IPS DF 4.7 (cell line): ENCODE data around the gene SIGMAR1.

ENCODE experiments used
- DNase-seq: peaks from one replicate; pipeline ENCODE4 v3.0.0-alpha.2; 2013; ENCODE audit warnings: low spot score; ENCODE audit errors: extremely low read depth

SIGMAR1 gene

GRCh38 chr9:34637356-34638137 is at the start of gene SIGMAR1:
SIGMAR1 (minus strand) TSS chr9:34637787; CDS start chr9:34637697, 90 bp downstream.
- peak; percentile 69 for DNase-seq

GRCh38 chr9:34686732-34687131 is 49.1 kb upstream of the SIGMAR1 start:
- no peak for DNase-seq

GRCh38 chr9:34686231-34686630 is 48.6 kb upstream of the SIGMAR1 start:
- DNase-seq: no peak

GRCh38 chr9:34685591-34685990 is 48.0 kb upstream of the SIGMAR1 start:
- no peak for DNase-seq

DNA sequence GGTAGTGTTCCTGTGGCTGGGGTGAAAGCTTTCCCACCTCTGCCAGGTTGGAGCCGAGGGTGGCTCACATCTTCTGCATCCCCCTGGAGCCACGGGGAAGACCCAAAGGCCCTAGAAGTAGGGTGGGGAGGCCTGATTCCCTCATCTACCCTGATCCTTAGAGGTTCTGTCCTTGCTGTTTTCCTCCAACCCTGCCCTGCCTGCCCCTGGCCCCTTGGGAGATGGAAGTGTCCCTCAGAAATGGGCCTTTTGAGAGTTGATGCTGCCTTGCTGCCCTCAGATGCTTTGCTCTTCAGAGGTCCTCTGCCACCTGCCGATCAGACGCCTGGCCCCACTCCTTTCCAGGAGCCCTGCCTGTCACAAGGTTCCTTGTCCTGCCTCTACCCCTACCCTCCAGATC is 47.2 kb upstream of the SIGMAR1 start:
- no peak for DNase-seq

DNA sequence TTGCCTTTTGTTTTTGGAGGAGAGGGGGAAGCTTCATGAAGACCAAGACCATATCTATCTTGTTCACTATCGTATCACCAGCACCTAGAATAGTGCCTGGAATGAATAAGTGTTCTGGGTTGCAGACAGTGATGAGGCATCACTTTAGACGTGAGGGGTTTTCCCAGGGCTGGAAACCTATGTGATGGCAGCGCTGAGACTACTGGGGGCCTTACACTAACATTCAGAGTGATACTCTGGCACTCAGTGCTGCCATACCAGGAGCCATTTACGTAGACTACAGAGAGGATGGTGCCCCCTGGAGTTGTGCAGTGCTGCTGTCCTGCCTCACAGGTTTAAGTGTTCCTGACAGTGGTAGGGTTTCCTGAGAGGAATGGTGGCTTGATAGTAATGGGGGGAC is 46.6 kb upstream of the SIGMAR1 start:
- DNase-seq: no peak

GRCh38 chr9:34675869-34676268 is 38.3 kb upstream of the SIGMAR1 start:
- DNase-seq: no peak

DNA sequence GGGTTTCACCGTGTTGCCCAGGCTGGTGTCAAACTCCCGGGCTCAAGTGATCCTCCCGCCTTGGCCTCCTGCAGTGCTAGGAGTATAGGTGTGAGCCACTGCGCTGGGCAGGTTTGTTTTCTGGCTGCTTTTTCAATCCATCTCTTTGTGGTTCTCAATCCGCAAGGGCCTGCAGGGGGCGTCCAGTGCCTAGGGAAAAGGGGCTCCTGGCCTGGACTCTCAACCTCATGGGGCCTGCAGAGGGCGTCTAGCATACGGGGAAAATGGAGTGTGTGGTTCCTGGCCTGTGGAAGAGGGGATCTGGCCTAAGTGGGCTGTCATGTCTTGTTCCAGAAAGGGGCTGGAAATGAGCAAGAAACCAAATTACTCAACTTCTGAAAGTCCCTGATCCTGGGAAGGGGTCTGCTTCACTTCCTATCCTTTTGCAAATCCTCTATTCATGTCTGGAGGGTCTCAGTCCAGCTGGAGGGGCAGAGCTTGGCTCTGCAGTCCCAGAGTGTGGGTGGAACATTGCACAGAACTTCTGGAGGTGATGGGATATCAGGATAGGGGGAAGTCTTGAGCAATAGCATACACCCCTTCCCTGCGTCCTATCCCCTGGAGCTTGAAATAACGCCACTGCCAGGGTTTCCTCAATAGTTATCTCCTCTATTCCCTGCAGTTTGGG is 37.6 kb upstream of the SIGMAR1 start:
- peak; percentile 68 for DNase-seq

GRCh38 chr9:34674440-34674839 is 36.9 kb upstream of the SIGMAR1 start:
- no peak for DNase-seq

GRCh38 chr9:34671307-34671706 is 33.7 kb upstream of the SIGMAR1 start:
- no peak for DNase-seq

- no peak for DNase-seq
These were observed 32.4 kb upstream of the SIGMAR1 start for GRCh38 chr9:34669809-34670562.

DNA sequence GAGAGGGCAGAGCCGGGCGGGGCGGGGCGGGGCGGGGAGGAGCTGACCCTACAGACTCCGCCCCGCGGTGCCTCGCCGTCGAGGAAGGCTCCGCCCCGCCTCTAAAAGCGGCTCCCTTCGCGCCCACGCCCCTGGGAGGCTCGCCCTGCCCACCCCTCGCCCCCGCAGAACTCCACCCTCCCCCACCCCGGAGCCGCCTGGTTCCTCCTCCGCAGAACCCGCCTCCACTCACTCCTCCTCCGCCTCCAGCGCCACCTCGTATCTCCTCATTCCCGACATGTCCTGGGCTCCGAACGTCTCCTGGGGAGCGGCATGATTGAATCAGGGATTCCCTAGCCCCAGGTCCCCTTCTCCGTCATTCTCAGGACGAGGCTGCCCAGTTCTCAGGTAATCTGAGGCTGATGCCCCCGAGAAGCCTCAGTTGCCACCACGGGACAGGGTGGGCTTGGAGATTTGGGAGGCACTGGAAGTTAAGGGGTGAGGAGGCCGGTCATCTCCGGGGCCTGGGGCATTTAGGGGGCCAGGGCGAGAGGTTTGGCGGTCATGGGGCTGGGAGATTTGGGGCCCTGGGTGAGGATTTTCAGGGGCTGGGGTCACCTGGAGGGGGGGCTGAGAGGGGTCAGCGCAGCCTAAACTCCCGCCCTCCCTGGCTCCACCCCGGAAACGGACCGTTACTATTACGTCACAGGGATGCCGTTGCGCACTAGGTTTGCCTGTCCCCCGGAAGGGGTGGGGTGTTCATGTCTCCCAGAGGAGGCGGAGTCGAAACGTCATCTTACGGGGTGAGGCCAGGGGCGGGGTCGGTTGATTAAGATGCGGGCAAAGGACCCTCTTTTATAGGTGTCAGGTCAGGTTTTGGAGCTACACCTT is 28.0 kb upstream of the SIGMAR1 start:
- no peak for DNase-seq

DNA sequence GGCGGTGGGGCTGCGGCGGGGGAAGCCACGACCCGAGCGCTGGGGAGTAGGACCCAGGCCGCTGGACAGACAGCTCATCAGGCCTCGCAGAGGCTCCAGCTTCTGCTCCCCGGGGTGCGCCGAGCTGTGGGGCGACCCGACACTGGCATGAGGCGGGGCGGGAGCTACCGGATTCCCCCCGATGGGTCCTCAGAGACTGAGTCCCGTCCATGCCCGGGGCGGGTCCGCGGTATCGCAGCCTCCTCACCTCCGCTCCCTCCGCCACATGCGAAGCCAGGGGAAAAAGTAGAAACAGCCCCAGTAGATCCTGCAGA is 27.4 kb upstream of the SIGMAR1 start:
- DNase-seq: no peak

- no peak for DNase-seq
These were observed 26.9 kb upstream of the SIGMAR1 start for GRCh38 chr9:34664281-34665066.

DNA sequence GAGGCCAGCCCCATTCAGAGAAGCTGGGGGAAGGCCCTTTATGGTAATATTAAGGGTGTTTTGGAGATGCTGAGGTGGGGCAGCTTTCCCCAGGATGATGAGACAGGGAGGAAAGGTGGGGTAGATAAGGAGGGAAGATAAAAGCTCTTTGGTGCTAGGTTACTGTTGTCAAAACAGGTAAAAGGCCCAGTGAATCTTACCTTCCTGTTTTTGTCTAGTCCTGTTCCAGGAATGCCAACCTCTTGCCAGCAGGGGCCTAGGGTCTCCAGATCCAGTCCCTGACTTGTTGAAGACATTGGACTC is 25.7 kb upstream of the SIGMAR1 start:
- no peak for DNase-seq

DNA sequence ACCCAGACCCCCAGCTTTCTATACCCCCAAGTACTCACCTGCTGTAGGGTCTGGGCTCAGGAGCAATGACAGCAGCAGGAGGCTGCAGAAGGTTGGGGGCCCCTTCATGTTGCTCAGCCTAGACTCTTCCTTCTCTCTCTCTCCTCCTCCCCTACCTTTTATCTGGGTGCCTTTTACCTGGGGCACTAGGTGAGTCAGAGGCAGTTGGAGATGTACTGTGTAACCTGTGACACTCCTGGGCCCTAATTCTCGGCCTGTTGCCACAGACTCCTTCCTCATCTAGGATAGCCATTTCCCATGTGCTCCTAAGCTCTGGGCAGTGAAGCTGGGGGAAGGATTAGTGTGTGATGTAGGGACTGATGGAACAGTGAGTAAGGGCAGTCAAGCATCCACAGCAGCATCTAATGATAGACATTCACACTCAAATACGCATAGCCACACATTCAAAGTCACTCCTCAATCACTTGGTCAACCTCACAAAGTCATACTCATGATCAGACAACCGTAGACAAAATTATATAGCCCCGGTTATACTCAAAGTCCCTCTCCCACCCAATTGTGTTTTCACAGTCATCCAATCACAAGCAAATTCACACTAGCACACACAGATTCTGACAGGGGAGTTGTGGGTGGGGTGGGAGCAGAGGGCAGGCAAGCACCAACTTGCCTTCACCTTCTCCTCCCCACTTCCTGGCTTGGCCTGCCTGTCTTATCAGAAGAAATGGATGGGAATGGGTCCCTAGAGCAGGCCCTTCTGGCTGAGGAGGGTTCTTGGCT is 25.1 kb upstream of the SIGMAR1 start, which contains the start of gene CCL27:
CCL27 (minus strand) TSS at position 132 of the 777 bp plus-strand sequence; CDS start at position 108, 24 bp downstream.
- no peak for DNase-seq

DNA sequence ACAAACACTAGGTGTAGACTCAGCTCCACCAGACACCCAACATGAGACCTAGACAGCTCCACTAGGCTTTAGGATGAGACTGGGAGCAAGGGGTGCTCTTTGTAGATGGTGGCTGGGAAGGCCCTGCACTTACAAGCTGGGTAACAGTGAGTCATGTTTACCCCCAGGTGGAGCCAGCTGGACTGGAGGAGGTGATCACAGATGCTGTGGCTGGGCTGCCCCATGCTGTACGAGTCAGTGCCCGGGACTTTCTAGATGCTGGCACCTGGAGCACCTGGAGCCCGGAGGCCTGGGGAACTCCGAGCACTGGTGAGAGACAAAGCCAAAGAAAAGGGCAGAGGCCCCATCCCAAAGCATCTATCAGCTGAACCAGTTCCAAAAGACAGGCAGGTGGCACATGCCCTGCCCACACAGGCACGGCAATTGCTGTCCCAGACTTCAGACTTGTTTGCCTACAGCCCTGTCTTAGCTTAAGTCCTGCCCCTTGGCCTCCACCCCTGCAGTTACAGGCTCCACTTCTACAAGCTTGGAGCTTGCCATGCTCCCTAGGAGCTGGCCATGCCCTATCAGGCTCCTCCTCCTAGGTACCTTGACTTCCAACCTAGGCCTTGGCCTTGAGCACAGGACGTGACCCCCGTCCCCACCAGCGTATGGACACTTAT is 22.1 kb upstream of the SIGMAR1 start:
- DNase-seq: no peak

DNA sequence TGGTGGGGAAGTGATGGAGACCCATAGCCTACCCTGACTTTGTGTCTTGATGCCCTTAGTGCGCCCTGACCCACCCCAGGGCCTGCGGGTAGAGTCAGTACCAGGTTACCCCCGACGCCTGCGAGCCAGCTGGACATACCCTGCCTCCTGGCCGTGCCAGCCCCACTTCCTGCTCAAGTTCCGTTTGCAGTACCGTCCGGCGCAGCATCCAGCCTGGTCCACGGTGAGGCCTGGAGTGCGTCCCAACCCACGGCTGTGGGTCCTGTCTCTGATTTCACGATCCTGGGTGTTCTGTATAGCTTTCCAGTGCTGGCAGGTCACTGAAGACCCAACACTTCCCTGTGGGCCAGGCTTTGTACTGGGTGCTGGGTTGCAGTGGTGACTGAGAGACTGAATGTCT is 20.9 kb upstream of the SIGMAR1 start:
- DNase-seq: no peak

GRCh38 chr9:34656992-34657391 is 19.4 kb upstream of the SIGMAR1 start:
- no peak for DNase-seq
